Liver (tissue), 9 donors: ENCODE results near the gene COL6A2. TPM values are rescaled to one million over a fixed set of nuclear protein-coding genes. Genes with fewer than 3 reads are reported as not detected.

Experiments
- DNase-seq: peaks from one replicate; pipeline ENCODE4 v3.0.0-alpha.2; 2017; ENCODE audit warnings: low spot score
- H3K27ac ChIP-seq, 2 donors: one replicate each; pipeline ENCODE4 v1.7.0; 2013; ENCODE audit warnings: inconsistent platforms in 2 of 2, low read length in 2 of 2, control low read depth in 1 of 2, low read depth in 1 of 2, mild to moderate bottlenecking in 1 of 2
- H3K27me3 ChIP-seq, 4 donors: one replicate each; pipeline versions ENCODE4 v1.6.1 to v1.7.0; 2013; ENCODE audit warnings: low read length in 3 of 4, inconsistent platforms in 1 of 4, mild to moderate bottlenecking in 1 of 4, moderate library complexity in 1 of 4; ENCODE audit not compliant: control insufficient read depth in 4 of 4, insufficient read depth in 4 of 4
- H3K36me3 ChIP-seq, 4 donors: one replicate each; pipeline versions ENCODE4 v1.6.1 to v1.7.0; 2013; ENCODE audit warnings: low read length in 3 of 4, mild to moderate bottlenecking in 3 of 4, low read depth in 1 of 4, moderate library complexity in 1 of 4; ENCODE audit not compliant: control insufficient read depth in 4 of 4, insufficient read depth in 3 of 4
- H3K4me1 ChIP-seq, 4 donors: one replicate each; pipeline versions ENCODE4 v1.6.1 to v1.7.0; 2013; ENCODE audit warnings: low read length in 3 of 4, mild to moderate bottlenecking in 3 of 4, moderate library complexity in 1 of 4; ENCODE audit not compliant: control insufficient read depth in 4 of 4, insufficient read depth in 4 of 4
- H3K4me3 ChIP-seq, 3 donors: one replicate each; pipeline versions ENCODE4 v1.6.1 to v1.7.0; 2013; ENCODE audit warnings: low read length in 3 of 3, control low read depth in 1 of 3, low read depth in 1 of 3, mild to moderate bottlenecking in 1 of 3
- H3K9ac ChIP-seq, 2 donors: one replicate each; pipeline ENCODE4 v1.7.0; 2013; ENCODE audit warnings: low read length in 2 of 2, mild to moderate bottlenecking in 2 of 2, moderate library complexity in 2 of 2, control low read depth in 1 of 2, low read depth in 1 of 2
- H3K9me3 ChIP-seq, 4 donors: one replicate each; pipeline versions ENCODE4 v1.6.1 to v1.7.0; 2013; ENCODE audit warnings: low read length in 3 of 4; ENCODE audit not compliant: control insufficient read depth in 4 of 4
- EGR1 ChIP-seq, 2 donors: IDR thresholded peaks; 2 replicates each; pipeline ENCODE4 v1.6.1; 2016 to 2018; ENCODE audit warnings: antibody characterized with exemption in 2 of 2, low read depth in 2 of 2
- FOXA1 ChIP-seq: IDR thresholded peaks from 2 replicates; pipeline ENCODE4 v1.6.1; 2016; ENCODE audit warnings: antibody characterized with exemption
- FOXA2 ChIP-seq: IDR thresholded peaks from 2 replicates; pipeline ENCODE4 v1.6.1; 2016; ENCODE audit warnings: antibody characterized with exemption
- GABPA ChIP-seq, 2 donors: IDR thresholded peaks in 1 of 2; conservative IDR thresholded peaks in 1 of 2; 2 replicates each; pipeline ENCODE4 v1.6.1; 2016; ENCODE audit warnings: antibody characterized with exemption in 2 of 2, mild to moderate bottlenecking in 1 of 2, moderate library complexity in 1 of 2
- HNF4A ChIP-seq, 2 donors: conservative IDR thresholded peaks; 2 replicates each; pipeline ENCODE4 v1.6.1; 2016; ENCODE audit warnings: antibody characterized with exemption in 2 of 2, mild to moderate bottlenecking in 2 of 2
- HNF4G ChIP-seq: IDR thresholded peaks from 2 replicates; pipeline ENCODE4 v1.6.1; 2016; ENCODE audit warnings: antibody characterized with exemption
- JUND ChIP-seq, 2 donors: IDR thresholded peaks; 2 replicates each; pipeline ENCODE4 v1.6.1; 2016; ENCODE audit warnings: antibody characterized with exemption in 2 of 2
- NR2F2 ChIP-seq: IDR thresholded peaks from 2 replicates; pipeline ENCODE4 v1.6.1; 2016; ENCODE audit warnings: antibody characterized with exemption
- RAD21 ChIP-seq, 2 donors: IDR thresholded peaks; 2 replicates each; pipeline ENCODE4 v1.6.1; 2016; ENCODE audit warnings: antibody characterized with exemption in 2 of 2, mild to moderate bottlenecking in 2 of 2
- REST ChIP-seq: IDR thresholded peaks from 2 replicates; pipeline ENCODE4 v1.6.1; 2016; ENCODE audit warnings: antibody characterized with exemption, mild to moderate bottlenecking
- RXRA ChIP-seq, 2 donors: IDR thresholded peaks; 2 replicates each; pipeline ENCODE4 v1.6.1; 2017 to 2018; ENCODE audit warnings: antibody characterized with exemption in 2 of 2, mild to moderate bottlenecking in 1 of 2
- SP1 ChIP-seq: IDR thresholded peaks from 2 replicates; pipeline ENCODE4 v1.6.1; 2018; ENCODE audit warnings: antibody characterized with exemption, mild to moderate bottlenecking
- TAF1 ChIP-seq: conservative IDR thresholded peaks from 2 replicates; pipeline ENCODE4 v1.6.1; 2016; ENCODE audit warnings: antibody characterized with exemption, mild to moderate bottlenecking
- YY1 ChIP-seq: IDR thresholded peaks from 2 replicates; pipeline ENCODE4 v1.6.1; 2016; ENCODE audit warnings: antibody characterized with exemption, mild to moderate bottlenecking
- ZBTB33 ChIP-seq: IDR thresholded peaks from 2 replicates; pipeline ENCODE4 v1.6.1; 2016; ENCODE audit warnings: antibody characterized with exemption
- WGBS: extraction: QIAGEN DNeasy Blood & Tissue Kit; methylation state at CpG from one replicate; pipeline ENCODE4 v1.1.7; 2013; 5-methylcytosine and 5-hydroxymethylcytosine counted together
- polyA plus RNA-seq, 2 donors: library from polyadenylated mRNA; stranded (reverse) in 1 of 2; unstranded in 1 of 2; fragments of 200-250 nt in 1 of 2; fragments of >200 nt in 1 of 2; fragmentation: Nextera tagmentation in 1 of 2; extraction: Ambion mirVana in 1 of 2; gene quantifications; one replicate each; pipeline versions ENCODE4 v1.2.1 to v1.2.3, GENCODE V29; 2013 to 2015
- total RNA-seq, 2 donors: library from RNA; depleted of rRNA; stranded (reverse); fragments of >200 nt; gene quantifications; one replicate each; pipeline ENCODE4 v1.2.3, GENCODE V29; 2014
- TF ChIP-seq, protein P1 (sequence below): fragments of 150-350 bp; IDR thresholded peaks from 2 replicates; pipeline ENCODE4 v1.5.1; 2017; ENCODE audit warnings: improper control_type of control experiment, low read depth, low read length; ENCODE audit not compliant: missing input control
- TF ChIP-seq, protein P2 (sequence below): IDR thresholded peaks from 2 replicates; pipeline ENCODE4 v1.6.1; 2016; ENCODE audit warnings: antibody characterized with exemption
- TF ChIP-seq, protein P3 (sequence below): IDR thresholded peaks from 2 replicates; pipeline ENCODE4 v1.6.1; 2016; ENCODE audit warnings: antibody characterized with exemption
- donor health status: healthy.
- donor health status: healthy.
- donor health status: healthy.
- donor health status: healthy.
- donor health status: healthy.

COL6A2 gene
- total and polyA plus RNA-seq, 4 donors, result 5.8 to 80.8 (median 41.7) TPM

DNA sequence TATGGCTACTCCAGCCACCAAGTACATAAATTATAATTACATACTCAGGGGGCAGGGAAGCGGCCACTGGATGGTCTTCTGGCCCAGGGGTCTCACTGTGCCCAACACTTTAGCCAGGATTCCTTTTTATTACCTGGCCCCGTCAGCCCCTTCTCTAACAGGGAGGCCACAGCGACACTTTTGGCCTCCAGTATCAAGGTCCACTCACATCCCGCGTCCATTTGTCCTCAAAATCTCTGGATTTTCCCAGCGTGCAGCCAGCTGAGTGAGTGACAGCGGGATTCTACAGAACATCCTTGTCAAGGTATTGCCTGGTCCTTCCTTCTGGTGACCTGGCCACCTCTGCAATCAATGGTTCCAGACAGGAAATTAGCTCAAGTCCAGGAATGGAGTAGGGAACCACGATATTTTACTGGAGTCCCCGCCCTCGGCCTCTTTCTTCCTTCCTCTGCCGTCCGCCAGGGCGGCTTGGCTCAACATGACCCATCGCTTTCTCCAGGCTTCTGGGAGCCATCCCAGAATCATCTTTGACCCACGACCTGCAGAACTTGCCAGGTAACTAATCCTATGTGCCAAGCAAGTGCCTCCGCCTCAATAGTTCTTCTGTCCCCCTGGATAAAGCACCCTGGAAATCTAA, 2.7 kb upstream of the COL6A2 start (continued):
- TF ChIP-seq REST, result no peak

GRCh38 chr21:46095814-46096595, 1.9 kb upstream of the COL6A2 start:
- WGBS, result 93% methylated on average over 12 of the region's 12 CpGs
- Histone ChIP-seq H3K9ac (no peak overlapping the region), H3K36me3 (peaks cover 0 to 2% (median 0%) of the 10 kb centered on the region in 4 donors), H3K9me3 (peaks cover 0 to 2% (median 0%) of the 10 kb centered on the region in 4 donors), H3K27me3 (no peaks in the 10 kb centered on the region), H3K4me3 (no peak overlapping the region), H3K27ac (no peak overlapping the region), H3K4me1 (peaks cover 0 to 9% (median 2%) of the 10 kb centered on the region in 4 donors)
- TF ChIP-seq JUND (IDR thresholded peaks at IDR 0.05), result no peak
- TF ChIP-seq, protein P1, sequence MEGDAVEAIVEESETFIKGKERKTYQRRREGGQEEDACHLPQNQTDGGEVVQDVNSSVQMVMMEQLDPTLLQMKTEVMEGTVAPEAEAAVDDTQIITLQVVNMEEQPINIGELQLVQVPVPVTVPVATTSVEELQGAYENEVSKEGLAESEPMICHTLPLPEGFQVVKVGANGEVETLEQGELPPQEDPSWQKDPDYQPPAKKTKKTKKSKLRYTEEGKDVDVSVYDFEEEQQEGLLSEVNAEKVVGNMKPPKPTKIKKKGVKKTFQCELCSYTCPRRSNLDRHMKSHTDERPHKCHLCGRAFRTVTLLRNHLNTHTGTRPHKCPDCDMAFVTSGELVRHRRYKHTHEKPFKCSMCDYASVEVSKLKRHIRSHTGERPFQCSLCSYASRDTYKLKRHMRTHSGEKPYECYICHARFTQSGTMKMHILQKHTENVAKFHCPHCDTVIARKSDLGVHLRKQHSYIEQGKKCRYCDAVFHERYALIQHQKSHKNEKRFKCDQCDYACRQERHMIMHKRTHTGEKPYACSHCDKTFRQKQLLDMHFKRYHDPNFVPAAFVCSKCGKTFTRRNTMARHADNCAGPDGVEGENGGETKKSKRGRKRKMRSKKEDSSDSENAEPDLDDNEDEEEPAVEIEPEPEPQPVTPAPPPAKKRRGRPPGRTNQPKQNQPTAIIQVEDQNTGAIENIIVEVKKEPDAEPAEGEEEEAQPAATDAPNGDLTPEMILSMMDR, result no peak
- no peak for TF ChIP-seq REST
- no peak for TF ChIP-seq SP1
- TF ChIP-seq, protein P2, sequence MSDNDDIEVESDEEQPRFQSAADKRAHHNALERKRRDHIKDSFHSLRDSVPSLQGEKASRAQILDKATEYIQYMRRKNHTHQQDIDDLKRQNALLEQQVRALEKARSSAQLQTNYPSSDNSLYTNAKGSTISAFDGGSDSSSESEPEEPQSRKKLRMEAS, result no peak
- TF ChIP-seq EGR1 (IDR thresholded peaks at IDR 0.05; ENCODE audit: low read depth in 2 of 2), result no peak
- TF ChIP-seq RAD21 (IDR thresholded peaks at IDR 0.05), result no peak
- no peak for TF ChIP-seq ZBTB33
- no peak for TF ChIP-seq GABPA (IDR thresholded peaks at IDR 0.05 in 1 of 2, conservative IDR thresholded peaks at IDR 0.05 in 1 of 2)
- TF ChIP-seq YY1, result no peak
- TF ChIP-seq RXRA (IDR thresholded peaks at IDR 0.05), result no peak
- TF ChIP-seq HNF4G, result no peak
- no peak for TF ChIP-seq NR2F2
- TF ChIP-seq, protein P3, sequence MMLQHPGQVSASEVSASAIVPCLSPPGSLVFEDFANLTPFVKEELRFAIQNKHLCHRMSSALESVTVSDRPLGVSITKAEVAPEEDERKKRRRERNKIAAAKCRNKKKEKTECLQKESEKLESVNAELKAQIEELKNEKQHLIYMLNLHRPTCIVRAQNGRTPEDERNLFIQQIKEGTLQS, result no peak
- TF ChIP-seq TAF1, result no peak
- no peak for TF ChIP-seq FOXA1
- TF ChIP-seq HNF4A (conservative IDR thresholded peaks at IDR 0.05), result no peak
- TF ChIP-seq FOXA2, result no peak
- DNase-seq, result peak; percentile 20
